Activated CD4-positive, alpha-beta T cell treated with anti-CD3 and anti-CD28 coated beads, Interleukin-2, amount 50 U/mL, for 48 hours (primary cell): ENCODE results near the gene MAPK7.
A peak's percentile ranks its signal among the peaks of the same experiment; 100 is the strongest.

ENCODE experiments used
- DNase-seq, 2 experiments: peaks; one replicate each; pipeline ENCODE4 v3.0.0-alpha.2; 2020

The MAPK7 gene

DNA sequence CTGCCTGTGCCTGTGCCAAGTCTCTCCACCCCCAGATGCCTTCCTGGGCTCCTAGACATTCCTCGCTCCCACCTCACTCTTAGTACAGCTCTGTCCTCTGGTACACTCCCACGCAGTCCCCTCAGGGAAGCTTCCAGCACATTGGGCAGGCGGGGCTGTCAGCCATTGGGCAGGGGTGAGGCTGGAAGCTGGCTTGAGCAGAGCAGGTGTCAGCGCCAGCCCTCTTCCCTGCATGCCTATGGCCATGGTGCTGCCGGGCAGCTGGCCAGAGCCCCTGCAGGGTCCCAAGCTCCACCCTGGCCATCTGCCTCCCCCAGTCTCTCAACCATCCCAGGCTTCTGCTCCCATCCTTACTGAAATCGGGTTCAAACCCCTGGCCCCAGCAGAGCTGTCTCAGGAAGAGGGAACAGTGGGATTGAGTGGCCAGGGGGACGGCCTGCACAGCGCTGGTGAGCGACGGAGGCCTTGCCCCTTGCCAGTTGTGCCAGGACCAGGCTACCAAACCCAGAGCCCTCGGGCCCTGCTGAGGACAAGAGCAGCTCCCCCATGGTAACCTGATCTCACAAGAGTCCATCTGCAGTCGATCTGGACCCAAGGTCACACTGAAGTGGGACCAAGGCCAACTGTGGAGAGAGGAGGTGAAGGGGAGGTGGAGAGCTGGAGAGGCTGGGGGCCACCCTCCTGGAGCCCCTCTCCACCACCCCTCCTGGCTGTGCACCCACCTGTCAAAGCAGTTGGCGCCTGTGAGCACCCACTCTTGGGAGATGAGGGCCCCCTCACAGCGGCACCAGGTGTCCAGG is 13.4 kb upstream of the MAPK7 start:
- DNase-seq = no peak

GRCh38 chr17:19365499-19365817 is 12.8 kb upstream of the MAPK7 start:
- DNase-seq = no peak

GRCh38 chr17:19365833-19366636 is 12.3 kb upstream of the MAPK7 start:
- no peak for DNase-seq

DNA sequence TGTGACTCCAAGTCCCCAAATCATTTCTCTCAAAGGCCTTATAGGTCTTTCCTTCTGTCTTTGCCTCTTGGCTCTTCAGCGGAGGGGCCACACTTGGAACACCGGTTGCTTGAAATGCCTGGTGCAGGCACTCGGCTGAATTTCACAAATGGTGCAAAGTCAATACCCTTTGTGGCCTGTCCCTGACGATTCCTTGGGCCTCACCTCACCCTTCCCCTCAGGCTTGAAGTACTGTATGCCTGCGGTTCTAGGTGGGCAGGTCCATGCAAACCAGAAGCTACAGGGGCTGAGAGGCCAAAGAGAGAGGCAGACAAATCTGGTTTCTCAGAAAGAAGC is 11.7 kb upstream of the MAPK7 start:
- no peak for DNase-seq

GRCh38 chr17:19368229-19368628 is 10.1 kb upstream of the MAPK7 start:
- no peak for DNase-seq

DNA sequence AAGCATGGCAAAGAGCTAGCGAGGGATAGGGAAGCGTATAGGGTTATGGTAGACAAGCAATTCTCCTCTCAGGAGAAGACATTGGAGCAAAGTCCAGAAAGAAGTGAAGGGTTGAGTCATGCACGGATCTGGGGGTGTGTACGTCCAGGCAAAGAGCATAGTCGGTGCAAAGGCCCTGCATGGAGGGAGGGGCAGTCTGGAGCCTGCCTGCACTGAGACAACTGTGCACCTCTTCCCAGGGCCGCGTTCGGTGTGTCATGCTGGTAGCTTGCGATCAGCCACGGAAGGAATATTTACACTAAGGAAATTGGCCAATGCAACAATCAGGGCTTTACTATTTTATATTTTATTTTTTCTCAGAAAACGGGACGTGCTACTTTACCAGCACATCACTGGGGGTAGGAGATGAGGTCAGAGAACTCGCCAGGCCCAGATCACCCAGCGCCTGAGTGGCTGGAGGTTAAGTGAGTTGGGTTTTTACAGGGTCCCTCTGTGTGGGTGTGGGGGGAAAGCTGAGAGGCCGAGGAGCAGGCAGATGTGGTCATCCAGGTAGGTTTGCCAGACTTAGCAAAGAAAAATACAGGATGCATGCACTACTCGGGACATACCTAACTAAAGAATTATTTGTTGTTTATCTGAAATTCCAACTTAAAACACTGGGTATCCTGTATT is 9.1 kb upstream of the MAPK7 start:
- DNase-seq = no peak

- DNase-seq = no peak
These were observed 8.3 kb upstream of the MAPK7 start for GRCh38 chr17:19369846-19370492.

GRCh38 chr17:19370493-19370960 is 7.8 kb upstream of the MAPK7 start:
- no peak for DNase-seq

GRCh38 chr17:19371259-19372010 is 6.9 kb upstream of the MAPK7 start:
- DNase-seq = no peak

DNA sequence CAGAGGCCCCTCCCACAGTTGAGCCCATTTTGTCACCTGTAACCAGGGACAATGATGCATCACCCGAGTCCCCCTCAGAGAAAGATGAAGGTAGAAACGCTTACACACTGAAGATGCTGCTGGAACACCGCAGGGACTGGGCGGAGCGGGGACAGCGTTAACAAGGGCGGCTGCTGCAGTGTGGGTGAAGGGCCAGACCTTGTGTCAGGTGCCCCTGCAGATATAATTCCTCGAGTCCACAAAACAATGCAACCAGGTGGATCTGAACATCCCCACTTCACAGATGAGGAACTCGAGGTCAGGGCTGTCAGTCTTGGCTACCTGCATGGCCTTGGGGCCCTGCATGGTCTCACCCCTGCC is 6.3 kb upstream of the MAPK7 start:
- DNase-seq = no peak

GRCh38 chr17:19372439-19372838 is 5.9 kb upstream of the MAPK7 start:
- no peak for DNase-seq

DNA sequence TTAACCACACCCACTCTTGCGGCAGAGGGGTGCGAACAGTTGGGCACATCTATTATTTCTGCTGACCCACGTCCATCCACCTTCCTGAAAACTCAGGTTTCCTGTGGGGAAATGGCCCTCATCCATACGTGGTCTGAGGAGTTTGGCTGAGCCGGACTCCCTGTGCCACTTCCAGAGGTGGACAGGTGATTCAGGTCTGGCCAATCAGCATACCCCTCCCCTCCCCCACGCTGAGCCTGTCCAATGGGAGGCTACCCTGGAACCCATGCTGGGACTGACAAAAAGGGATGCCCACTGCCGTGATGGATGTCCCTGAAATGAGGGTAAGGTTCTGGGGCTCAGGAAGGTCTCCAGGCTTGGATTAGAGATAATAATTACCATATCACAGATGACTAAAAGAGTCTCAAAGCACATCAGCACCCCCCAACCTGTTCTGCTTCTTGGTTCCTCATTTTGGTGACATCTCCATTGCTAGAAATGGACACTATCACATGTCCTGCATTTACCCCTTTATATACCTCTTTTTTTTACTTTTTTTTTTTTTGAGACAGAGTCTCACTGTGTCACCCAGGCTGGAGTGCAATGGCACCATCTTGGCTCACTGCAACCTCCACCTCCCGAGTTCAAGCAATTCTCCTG is 5.3 kb upstream of the MAPK7 start:
- no peak for DNase-seq

DNA sequence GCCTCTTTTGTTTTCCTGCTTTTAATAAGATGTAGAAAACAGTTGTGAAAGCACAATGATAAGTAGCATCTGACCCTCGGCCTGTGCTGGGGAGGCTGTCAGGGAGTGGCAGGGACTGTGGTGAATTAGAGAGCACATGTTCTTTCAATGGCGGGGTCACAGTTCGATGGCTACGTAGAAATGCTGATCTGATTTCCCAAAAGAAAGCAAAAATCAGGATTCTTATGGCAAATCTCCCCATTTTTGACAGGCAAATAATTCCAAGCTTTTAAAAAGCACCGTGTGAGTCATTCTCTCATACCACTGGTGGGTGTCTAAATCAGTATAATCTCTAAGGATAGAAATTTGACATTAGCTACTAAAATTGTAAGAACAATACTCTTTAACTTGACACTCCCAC is 4.2 kb upstream of the MAPK7 start:
- DNase-seq = no peak

DNA sequence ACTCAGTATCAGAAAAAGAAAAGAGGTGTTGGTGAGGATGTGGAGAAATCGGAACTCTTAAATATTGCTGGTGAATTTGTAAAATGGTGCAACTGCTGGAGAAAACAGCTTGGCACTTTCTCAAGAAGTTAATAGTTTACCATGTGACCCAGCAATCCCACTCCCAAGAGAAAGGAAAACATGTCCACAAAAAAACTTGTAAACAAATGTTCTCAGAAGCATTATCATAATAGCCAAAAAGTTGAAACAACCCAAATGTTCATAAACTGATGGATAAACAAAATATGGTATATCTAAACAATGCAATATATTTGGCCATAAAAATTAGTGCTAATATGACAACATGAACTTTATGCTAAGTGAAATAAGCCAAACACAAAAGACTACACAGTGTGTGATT is 2.6 kb upstream of the MAPK7 start:
- no peak for DNase-seq

DNA sequence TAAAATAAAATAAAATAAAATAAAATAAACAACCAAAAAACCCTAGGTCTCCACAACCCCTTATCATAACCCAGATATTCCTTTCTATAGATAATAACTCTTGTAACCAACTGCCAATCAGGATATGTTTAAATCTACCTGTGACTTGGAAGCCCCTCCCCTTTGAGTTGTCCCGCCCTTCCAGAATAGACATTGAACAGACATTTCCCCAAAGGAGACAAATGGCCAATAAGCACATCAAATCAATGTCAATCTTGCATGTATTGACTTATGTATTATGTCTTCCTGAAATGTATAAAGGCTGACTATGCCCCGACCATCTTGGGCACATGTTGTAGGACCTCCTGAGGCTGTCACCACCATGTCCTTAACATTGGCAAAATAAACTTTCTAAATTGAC is 1.5 kb upstream of the MAPK7 start:
- DNase-seq = no peak

GRCh38 chr17:19377602-19378415 is 489 bp upstream of the MAPK7 start:
- peak; percentile 96 for DNase-seq

DNA sequence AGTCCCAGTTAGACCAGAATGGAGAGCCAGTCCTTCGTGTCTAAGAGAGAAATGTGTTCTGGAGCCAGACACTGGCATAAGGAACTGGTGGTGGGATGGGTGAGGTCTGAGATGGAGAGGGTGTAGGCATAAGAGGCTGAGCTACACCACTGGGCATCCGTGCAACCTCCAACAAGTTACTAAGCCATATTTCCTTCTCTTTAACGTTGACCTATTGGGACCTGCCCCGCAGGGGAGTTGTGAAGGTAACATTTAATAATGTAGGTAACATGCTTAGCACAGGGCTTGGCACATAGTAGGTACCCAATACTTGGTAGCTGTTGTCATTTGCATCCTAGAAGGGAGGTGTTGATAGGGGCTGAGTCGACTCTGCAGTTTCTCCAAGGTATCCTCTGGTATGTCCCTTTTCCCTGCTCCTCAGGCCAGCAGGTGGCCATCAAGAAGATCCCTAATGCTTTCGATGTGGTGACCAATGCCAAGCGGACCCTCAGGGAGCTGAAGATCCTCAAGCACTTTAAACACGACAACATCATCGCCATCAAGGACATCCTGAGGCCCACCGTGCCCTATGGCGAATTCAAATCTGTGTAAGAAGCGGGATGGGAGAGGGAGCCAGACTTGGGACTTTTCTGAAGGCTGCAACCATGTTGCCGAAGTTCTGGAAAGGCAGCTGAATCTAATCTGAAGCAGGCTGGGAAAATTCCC is 1.2 kb downstream of the MAPK7 start:
- no peak for DNase-seq

DNA sequence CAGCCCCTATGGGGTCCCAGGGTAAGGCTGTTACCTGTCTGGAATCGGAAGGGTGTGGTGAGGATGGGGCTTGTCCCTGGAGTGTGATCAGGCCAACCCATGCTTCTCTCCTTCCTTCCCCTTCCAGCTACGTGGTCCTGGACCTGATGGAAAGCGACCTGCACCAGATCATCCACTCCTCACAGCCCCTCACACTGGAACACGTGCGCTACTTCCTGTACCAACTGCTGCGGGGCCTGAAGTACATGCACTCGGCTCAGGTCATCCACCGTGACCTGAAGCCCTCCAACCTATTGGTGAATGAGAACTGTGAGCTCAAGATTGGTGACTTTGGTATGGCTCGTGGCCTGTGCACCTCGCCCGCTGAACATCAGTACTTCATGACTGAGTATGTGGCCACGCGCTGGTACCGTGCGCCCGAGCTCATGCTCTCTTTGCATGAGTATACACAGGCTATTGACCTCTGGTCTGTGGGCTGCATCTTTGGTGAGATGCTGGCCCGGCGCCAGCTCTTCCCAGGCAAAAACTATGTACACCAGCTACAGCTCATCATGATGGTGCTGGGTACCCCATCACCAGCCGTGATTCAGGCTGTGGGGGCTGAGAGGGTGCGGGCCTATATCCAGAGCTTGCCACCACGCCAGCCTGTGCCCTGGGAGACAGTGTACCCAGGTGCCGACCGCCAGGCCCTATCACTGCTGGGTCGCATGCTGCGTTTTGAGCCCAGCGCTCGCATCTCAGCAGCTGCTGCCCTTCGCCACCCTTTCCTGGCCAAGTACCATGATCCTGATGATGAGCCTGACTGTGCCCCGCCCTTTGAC is 2.4 kb downstream of the MAPK7 start:
- DNase-seq = no peak

GRCh38 chr17:19381361-19381740 is 3.1 kb downstream of the MAPK7 start:
- no peak for DNase-seq
